Stomach (tissue), 9 donors: ENCODE results near the gene CASP7. TPM values are rescaled to one million over a fixed set of nuclear protein-coding genes. Genes with fewer than 3 reads are reported as not detected.

ENCODE experiments used
- DNase-seq, 2 donors: peaks; one replicate each; pipeline versions ENCODE4 v3.0.0 to v3.0.0-alpha.2; 2013 to 2019
- H3K27ac ChIP-seq, 5 donors: fragments of 200-600 bp in 4 of 5; sonication (generic) in 4 of 5; one replicate each; pipeline ENCODE4 v1.5.1; 2013 to 2019; ENCODE audit warnings: mild to moderate bottlenecking in 1 of 5, moderate library complexity in 1 of 5
- H3K27me3 ChIP-seq, 3 donors: fragments of 200-600 bp; sonication (generic); one replicate each; pipeline ENCODE4 v1.5.1; 2017 to 2019; ENCODE audit warnings: mixed run types in 1 of 3
- H3K36me3 ChIP-seq, 4 donors: fragments of 200-600 bp; sonication (generic); 1 replicate in 3 of 4; 2 replicates in 1 of 4; pipeline ENCODE4 v1.5.1; 2016 to 2019
- H3K4me1 ChIP-seq, 4 donors: fragments of 200-600 bp; sonication (generic); one replicate each; pipeline ENCODE4 v1.5.1; 2016 to 2019
- H3K4me3 ChIP-seq, 4 donors: fragments of 200-600 bp; sonication (generic) in 3 of 4; one replicate each; pipeline ENCODE4 v1.5.1; 2016 to 2019; ENCODE audit warnings: mild to moderate bottlenecking in 1 of 4
- H3K9me3 ChIP-seq, 4 donors: fragments of 200-600 bp; sonication (generic); one replicate each; pipeline ENCODE4 v1.5.1; 2016 to 2019
- EP300 ChIP-seq: sonication (generic); formaldehyde crosslinking; IDR thresholded peaks from one replicate; pipeline ENCODE4 v1.6.1; 2017; ENCODE audit warnings: antibody characterized with exemption
- POLR2A ChIP-seq, 4 donors: fragments of 450-650 bp; IDR thresholded peaks; one replicate each; pipeline ENCODE4 v1.6.1; 2016; ENCODE audit warnings: antibody characterized with exemption in 4 of 4, control low read depth in 2 of 4, mild to moderate bottlenecking in 1 of 4, moderate library complexity in 1 of 4
- POLR2AphosphoS5 ChIP-seq, 3 donors: sonication (generic); formaldehyde crosslinking; IDR thresholded peaks; one replicate each; pipeline ENCODE4 v1.6.1; 2016; ENCODE audit warnings: antibody characterized with exemption in 3 of 3
- WGBS, 5 donors: extraction: QIAGEN DNeasy Blood & Tissue Kit in 3 of 5; methylation state at CpG; one replicate each; pipeline versions ENCODE4 v1.1.5 to v1.1.7; 2013 to 2018; 5-methylcytosine and 5-hydroxymethylcytosine counted together
- intact Hi-C: fragments of 100-400 bp; cut with DNase I; formaldehyde crosslinking; loops from one replicate; pipeline ENCODE4 v1.15.1; 2023; ENCODE audit warnings: low total_unique reads
- polyA plus RNA-seq, 3 donors: library from polyadenylated mRNA; stranded (reverse); fragments of 200-250 nt; gene quantifications; one replicate each; pipeline ENCODE4 v1.2.3, GENCODE V29; 2013
- total RNA-seq, 5 donors: library from RNA; depleted of rRNA; stranded (reverse); fragments of >200 nt; gene quantifications; one replicate each; pipeline versions ENCODE4 v1.1.0 to v1.2.3, GENCODE V29; 2014 to 2016
- TF ChIP-seq, protein P1 (sequence below), 7 experiments: fragments of 450-650 bp in 4 of 7; fragments of 200-600 bp in 3 of 7; sonication (generic) in 3 of 7; IDR thresholded peaks; one replicate each; pipeline ENCODE4 v1.5.1; 2016 to 2019; ENCODE audit warnings: antibody characterized with exemption in 7 of 7, control low read depth in 2 of 7, mild to moderate bottlenecking in 1 of 7
- donor health status: healthy with polysubstance abuse.
- donor health status: Bipolar disorder and iron deficiency.
- donor health status: healthy.

CASP7 gene
- total and polyA plus RNA-seq, 8 donors, result 15.1 to 77.9 (median 24.0) TPM

GRCh38 chr10:113646336-113647201 is 33.1 kb upstream of the CASP7 start:
- 82 to 91% (median 86%) methylated on average over 10 of the region's 10 CpGs for WGBS, 5 donors
- Histone ChIP-seq H3K4me1 (peaks cover 0 to 24% (median 7%) of the 10 kb centered on the region in 4 donors), H3K36me3 (no peaks in the 10 kb centered on the region), H3K27ac (no peak overlapping the region), H3K4me3 (no peak overlapping the region), H3K9me3 (no peaks in the 10 kb centered on the region), H3K27me3 (no peaks in the 10 kb centered on the region)
- no peak for TF ChIP-seq POLR2AphosphoS5 (IDR thresholded peaks at IDR 0.05)
- DNase-seq, result no peak
- intact Hi-C loops, result no loop called here

- Histone ChIP-seq H3K27me3 (no peaks in the 10 kb centered on the region), H3K27ac (no peak overlapping the region), H3K4me3 (no peak overlapping the region), H3K36me3 (no peaks in the 10 kb centered on the region), H3K9me3 (no peaks in the 10 kb centered on the region), H3K4me1 (peaks cover 0 to 24% (median 7%) of the 10 kb centered on the region in 4 donors)
- TF ChIP-seq, protein P1, sequence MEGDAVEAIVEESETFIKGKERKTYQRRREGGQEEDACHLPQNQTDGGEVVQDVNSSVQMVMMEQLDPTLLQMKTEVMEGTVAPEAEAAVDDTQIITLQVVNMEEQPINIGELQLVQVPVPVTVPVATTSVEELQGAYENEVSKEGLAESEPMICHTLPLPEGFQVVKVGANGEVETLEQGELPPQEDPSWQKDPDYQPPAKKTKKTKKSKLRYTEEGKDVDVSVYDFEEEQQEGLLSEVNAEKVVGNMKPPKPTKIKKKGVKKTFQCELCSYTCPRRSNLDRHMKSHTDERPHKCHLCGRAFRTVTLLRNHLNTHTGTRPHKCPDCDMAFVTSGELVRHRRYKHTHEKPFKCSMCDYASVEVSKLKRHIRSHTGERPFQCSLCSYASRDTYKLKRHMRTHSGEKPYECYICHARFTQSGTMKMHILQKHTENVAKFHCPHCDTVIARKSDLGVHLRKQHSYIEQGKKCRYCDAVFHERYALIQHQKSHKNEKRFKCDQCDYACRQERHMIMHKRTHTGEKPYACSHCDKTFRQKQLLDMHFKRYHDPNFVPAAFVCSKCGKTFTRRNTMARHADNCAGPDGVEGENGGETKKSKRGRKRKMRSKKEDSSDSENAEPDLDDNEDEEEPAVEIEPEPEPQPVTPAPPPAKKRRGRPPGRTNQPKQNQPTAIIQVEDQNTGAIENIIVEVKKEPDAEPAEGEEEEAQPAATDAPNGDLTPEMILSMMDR (IDR thresholded peaks at IDR 0.05), result no peak
- TF ChIP-seq EP300 (no peak), POLR2A (IDR thresholded peaks at IDR 0.05) (no peak), POLR2AphosphoS5 (IDR thresholded peaks at IDR 0.05) (no peak)
- WGBS, 5 donors, result 70 to 83% (median 74%) methylated on average over 3 of the region's 3 CpGs
- DNase-seq, result no peak
- intact Hi-C loops, result no loop called here
Measured at GRCh38 chr10:113647812-113648211, 31.9 kb upstream of the CASP7 start.

DNA sequence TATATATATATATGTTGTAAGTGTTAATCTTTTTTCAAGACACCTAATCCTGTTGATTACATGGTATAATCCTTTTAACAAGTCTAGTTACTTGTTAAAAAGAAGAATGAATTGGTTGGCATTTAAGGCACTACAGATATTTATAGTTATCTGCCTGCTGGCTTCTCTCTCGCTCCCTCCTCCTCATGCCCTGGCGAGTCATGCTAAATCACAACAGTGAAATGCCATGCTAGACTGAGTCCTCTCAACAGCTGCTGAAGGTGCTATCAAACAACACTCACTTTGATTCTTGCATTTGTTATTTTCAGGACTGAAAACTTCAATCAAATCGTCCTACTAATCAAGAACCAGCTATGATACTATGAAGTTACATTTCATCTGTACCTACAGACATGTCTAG is 31.2 kb upstream of the CASP7 start:
- no peaks in the 10 kb centered on the region for H3K27me3 ChIP-seq
- H3K4me1 ChIP-seq, result peaks cover 0 to 24% (median 7%) of the 10 kb centered on the region in 4 donors
- no peaks in the 10 kb centered on the region for H3K9me3 ChIP-seq
- intact Hi-C loops, result no loop called here
- WGBS, 5 donors, result 46 to 82% (median 59%) methylated on average over 3 of the region's 3 CpGs
- DNase-seq, result no peak
- no peak overlapping the region for H3K4me3 ChIP-seq
- H3K27ac ChIP-seq, result no peak overlapping the region
- TF ChIP-seq, protein P1 (IDR thresholded peaks at IDR 0.05), result no peak
- H3K36me3 ChIP-seq, result no peaks in the 10 kb centered on the region

GRCh38 chr10:113650172-113650571 is 29.5 kb upstream of the CASP7 start:
- 91 to 99% (median 96%) methylated on average over 2 of the region's 2 CpGs for WGBS, 5 donors
- no peak for DNase-seq
- intact Hi-C loops, result no loop called here

More at GRCh38 chr10:113650172-113650571, 29.5 kb upstream of the CASP7 start:
- Histone ChIP-seq H3K4me3 (no peak overlapping the region), H3K36me3 (no peaks in the 10 kb centered on the region), H3K9me3 (no peaks in the 10 kb centered on the region), H3K27ac (no peak overlapping the region), H3K27me3 (no peaks in the 10 kb centered on the region), H3K4me1 (peaks cover 0 to 10% (median 2%) of the 10 kb centered on the region in 4 donors)
- TF ChIP-seq, protein P1 (IDR thresholded peaks at IDR 0.05), result no peak
- no peak for TF ChIP-seq POLR2AphosphoS5 (IDR thresholded peaks at IDR 0.05)
- no peak for TF ChIP-seq EP300
- no peak for TF ChIP-seq POLR2A (IDR thresholded peaks at IDR 0.05)
